HG02885 (cell line): ENCODE results near the gene UFC1.

Experiments used
- ATAC-seq: cut with Tn5 transposase; IDR thresholded peaks from one replicate; pipeline ENCODE4 v1.9.1; 2021; ENCODE audit warnings: mild to moderate bottlenecking; ENCODE audit not compliant: unreplicated experiment, poor library complexity

The UFC1 gene

DNA sequence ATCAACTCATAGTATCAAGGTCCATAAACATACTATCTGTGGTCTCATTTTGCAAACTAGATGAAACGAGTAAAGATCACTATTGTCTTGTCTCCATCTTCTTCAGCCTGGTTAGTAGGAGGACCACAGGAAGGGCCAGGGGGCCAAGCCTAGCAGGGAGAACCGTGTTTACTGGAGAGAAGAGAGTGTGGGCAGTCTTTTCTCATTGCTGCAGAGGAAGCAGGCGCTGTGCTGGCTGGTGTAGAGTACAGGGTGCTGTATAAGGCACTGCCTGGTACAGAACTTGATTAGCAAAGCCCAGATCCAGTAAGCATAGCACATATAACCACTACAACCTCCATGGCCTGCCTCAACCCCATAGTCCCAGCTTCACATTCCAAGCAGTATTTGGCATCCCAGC, 33.5 kb downstream of the UFC1 start:
- ATAC-seq, result no peak

DNA sequence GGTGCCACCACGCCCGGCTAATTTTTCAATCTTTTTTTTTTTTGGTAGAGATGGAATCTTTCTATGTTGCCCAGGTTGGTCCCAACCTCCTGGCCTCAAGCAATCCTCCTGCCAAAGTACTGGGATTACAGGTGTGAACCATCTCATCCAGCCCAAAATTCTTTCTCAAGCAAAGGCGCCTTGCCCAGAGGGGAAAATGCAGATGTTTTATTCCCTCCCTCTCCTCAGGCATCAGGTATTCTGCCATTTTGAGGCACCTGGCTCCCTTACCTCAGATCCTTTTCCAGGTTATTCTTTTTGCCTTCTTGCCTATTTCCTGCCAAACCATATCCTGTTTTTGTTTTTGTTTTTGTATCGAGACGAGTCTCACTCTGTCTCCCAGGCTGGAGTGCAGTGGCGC, 34.6 kb downstream of the UFC1 start:
- ATAC-seq, result no peak

DNA sequence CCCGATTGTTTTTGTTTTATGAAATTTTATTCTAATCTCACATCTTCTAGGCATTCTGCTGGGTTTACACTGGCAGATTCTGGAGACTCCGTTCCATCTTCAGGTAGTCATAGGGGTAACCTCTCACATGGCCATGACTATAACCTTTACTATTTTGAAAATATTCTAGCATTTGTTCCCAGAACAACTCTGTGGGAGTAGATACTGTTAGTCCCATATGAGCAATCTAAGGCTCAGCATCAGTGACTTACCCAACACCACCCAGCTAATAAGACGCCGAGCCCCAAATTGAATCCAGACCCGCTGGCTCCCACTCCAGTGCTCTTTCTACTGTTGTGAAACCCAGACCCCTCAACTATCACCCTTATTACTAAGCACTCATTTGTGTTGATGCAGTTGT, 35.3 kb downstream of the UFC1 start:
- no peak for ATAC-seq

DNA sequence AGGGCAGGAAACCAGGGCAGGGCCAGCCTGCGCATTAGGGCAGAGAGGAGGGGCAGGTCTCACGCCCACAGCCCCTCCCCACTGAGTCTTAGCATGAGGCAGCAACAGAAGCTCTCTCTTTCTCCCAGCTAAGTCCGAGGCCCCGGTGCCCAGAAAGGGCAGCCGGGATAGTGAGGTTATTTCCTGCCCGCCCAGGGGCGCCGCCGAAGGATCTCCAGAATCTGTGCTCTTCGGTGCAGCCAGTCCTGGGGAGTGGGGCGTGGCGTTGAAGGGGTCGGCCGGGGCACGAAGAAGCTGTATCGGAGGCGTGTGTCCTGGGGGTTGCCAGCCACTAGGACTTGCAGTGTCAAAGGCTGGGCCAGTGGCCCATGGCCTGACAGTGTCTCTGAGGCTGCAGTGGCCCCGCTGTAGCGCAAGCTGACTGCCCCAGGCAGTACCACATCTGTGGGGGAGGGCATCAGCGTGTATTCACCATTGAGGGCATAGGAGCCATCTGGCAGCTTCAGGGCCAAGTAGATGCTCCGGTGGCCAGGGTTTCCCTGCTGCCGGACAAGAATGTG, 37.3 kb downstream of the UFC1 start:
- ATAC-seq, result no peak

DNA sequence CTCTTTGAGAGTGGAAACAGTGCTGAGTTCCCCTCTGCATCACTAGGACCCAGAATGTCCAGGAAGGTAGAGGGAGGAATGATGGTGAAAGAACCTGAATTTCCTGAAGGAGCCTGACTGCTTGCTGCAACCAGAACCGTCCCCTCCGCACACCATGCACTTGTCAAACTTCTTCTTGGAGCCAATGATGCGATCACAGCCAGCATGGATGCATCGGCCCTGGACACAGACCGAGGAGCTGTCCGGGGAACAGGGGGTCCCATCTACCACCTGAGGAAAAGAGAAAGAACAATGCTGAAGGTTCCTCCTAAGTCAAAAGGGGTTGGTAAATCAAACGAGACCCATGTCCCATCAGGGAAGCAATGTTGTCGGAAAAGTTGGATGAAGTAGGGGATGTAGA, 38.2 kb downstream of the UFC1 start:
- ATAC-seq, result no peak

DNA sequence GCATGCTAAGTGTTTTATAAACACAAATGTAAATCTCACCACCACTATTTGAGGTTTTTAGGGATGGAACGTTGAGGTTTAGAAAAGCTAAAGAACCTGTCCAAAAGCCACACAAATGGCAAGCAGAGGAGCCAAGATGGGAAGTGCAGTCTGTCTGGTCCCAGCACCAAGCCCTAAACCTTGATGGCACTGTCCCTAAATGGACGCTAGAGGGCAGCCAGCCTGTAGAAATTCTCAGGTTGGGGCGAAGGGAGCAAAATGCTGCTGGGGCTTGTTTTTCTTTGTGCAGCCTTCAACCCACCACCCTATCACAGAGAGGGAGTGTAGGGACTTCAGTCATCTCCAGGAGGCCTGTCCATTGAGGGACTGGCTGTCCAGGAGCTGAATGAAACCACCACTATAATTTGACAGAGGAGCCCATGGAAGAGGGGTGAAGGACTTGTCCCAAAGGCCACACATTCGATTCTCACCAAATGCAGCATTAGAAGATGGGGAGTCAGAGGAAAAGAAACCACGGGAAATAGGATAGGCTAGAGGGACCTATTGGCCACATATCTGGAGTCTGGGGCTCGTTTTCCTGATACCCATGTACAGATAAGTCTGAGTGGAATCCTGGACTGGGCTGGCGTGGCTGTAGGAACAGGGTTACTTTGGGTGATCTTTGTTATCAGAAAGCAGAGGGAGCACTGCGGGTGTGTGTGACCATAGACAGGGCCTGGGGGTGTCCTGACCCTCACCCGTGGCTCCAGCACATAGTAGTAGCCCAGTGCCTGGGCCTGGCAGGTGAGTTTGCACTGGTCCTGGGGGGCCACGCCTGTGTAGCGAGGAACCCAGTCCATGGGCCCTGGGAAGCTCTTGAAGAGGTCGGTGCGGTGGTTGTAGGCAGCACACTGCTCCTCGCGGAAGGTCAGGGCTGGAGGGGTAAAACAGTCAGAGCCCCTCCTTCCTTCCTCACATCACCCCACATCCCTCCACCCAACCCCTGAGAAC, 39.0 kb downstream of the UFC1 start:
- ATAC-seq, result peak; percentile 62

DNA sequence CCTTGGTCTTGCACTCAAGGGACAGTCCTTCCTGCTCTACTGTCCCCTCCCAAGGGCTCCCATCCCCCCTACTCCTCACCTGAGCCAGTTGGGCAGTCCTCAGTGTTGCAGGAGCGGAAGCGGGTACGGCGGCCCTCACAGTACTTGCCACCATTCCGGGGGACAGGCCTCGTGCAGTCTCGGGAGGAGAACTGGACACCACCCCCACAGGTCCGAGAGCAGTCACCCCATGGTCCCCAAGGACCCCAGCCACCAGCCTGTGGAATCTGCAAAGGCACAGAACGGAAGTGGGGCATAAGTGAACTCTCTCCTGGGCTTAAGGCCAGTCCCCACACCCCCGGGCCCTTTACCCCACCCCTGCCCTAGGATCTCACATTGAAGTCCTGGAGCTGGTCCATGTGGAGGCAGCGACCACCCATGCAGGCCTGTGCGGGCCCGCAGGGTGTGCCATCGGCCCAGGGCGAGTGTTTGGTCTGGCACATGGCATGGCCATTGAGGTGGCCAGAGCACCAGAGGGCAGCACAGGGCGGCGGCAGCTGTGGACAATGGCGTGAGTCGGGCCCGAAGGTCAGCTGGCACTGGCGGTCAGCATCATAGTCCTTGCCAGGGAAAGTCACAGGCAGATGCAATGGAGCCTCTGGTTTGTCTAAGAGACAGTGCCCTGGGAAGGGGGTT, 39.9 kb downstream of the UFC1 start:
- no peak for ATAC-seq

DNA sequence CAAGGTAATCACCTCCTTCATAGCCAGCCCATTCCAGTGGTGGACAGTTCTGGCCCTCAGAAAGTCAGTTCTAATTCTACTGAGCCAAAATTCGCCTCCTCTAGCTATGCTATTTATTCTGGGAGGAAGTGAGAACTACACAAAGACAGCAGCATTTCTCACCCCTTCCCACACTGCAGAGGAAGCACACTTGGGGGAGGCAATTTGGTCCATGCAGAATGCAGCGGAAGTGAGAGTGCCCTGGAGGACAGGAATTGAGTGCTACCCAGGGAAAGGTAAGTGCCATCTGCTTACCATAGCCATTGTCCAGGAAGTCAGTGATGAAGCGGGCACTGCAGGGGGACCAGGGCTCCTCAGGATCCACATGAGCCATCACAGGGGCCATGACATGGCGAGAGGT, 41.4 kb downstream of the UFC1 start:
- peak; percentile 57 for ATAC-seq

DNA sequence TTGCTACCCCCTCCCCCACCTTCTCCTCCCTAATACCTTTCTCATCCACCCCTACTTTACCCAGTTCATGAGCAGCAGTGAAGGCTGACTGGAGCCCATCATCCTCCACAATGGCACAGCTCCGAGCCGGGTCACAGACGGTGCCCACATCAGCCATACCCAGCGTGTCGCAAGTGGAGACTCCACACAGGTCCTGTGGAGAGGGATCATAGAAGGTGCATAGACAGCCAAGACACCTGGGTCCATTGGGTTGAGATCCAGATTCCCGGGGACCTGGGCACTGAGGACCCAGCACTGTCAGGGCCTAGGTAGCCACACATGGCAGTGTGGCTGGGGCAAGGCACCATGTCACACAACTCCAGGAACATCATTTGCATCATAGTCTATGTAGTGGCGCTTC, 42.3 kb downstream of the UFC1 start:
- ATAC-seq, result no peak

DNA sequence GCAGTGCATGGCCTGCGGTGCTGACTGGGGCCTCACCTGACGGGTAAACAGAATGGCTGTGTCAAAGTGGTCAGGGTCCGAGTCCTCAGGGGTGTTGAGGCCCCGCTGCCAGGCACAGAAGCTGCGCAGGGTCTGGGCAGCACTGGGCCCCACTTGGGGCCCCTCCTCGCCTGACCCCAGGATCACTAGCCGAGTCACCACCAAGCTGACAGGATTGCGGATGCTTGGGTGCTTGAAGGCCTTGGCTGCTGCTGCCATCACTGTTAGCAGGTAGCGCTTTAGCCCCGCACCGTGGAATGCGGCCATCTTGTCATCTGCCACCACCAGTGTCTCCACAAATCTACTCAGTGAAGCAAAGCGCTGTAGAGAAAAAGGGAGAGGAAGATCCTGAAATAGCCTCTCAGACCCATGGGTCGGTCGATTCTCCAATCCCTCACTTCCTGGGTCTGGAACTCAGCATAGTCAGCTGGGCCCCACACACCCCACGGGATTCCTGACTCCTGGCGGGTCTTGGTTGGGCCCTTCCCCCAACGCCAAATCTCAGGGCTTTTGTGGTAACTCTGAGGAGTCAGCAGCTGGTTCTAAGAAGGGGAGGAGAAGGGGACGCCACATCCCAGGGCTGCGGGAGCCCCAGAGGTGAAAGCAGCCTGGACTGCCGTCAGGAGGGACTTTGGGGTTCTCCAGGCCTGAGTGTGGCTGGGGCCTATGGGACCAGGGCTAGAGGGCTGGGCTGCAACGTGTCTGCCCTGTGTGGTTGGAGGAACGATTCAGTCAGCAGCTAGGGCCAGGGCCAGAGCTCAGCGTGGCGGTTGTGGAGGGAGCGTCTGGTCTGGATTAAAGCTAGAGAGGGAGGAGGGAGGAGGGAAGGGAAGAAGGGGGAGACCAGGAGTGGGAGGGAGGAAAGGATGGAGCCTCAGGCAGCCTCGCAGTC, 43.0 kb downstream of the UFC1 start:
- no peak for ATAC-seq

DNA sequence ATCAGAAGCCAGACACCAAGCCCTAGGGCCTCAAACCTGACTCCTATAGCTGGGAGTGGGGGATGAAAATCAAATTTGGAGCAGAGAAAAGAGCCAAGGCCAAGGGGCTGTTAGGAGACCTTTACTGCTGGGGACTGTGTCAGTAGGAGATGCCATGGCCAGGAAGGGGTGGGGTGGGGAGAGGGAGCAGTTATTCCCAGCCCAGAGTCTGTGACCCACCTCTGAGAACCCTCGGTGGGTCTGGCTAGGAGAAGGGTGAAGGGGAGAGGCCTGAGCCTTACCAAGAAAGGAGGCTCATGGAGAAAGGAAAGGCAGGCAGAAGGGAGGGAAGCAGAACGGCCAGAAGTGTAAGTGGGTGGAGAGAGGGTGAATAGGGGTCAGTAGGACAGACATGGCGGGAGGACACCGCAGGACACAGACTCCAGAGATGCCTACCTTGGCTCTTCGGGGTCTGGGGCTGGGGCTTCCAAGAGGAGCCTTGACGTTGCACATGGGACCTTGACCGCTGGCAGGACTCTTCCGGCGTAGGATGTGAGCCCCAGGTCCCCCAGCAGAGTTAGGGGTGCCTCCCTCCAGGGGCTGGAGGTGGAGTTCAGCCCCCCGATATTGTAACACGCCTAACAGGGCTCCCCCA, 43.9 kb downstream of the UFC1 start:
- ATAC-seq, result no peak

DNA sequence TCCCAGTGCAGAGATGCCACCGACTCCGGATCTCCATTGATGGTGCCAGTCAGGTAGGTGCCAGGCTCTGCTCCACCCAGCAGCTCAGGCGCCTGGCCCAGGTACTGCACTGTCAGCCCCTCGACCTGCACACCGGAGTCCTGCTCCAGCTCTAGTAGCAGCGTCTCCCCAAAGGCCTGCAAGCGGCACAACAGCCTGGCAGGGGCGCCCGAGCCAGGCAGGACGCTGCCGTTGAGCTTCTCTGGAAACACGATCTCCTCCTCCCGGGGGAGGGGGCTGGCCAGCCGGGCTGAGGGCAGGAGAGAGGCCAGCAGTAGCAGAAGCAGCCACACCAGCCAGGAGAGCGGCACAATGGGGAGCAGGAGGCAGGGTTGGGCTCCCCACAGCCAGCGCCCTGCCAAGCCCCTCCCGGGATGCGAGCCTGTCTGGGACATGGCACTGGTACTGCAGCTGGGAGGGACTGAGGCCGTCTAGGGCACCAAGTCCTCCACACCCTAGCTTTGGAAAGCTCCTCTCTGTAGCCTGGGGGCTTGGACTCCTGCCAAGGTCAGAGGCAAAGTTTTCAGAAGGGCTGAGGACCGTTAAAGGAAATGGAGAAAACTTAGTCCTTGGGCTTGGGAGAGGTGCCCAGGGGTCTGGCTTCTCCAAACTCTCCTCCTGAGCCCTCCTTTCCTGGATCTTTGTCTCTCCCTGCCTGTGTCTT, 44.6 kb downstream of the UFC1 start:
- ATAC-seq, result no peak

DNA sequence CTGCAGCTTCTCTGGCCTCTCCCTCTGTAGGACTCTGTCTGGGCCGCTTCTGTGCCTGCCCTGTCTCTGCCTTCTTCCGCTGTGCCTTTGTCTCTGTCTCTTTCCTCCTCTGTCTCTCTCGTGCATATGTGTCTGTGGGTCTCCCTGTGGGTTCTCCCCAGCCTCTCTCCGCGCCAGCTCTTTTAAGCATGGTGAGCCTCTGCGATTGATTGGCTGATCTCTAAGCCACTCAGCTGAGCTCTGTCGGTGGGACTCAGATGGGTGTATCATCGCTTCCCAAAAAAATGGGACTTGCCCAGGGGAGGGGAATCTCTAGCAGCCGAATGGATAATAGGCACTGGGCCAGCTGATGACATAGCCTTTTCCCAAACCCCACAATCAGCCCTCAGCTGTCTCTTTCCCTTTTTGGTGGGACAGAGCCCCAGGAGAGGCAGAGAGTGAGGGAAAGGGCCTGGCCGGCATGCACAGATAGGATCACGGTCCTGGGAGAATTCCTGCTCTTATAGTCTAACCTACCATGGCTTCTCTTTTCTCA, 45.2 kb downstream of the UFC1 start, which contains the start of gene ADAMTS4:
ADAMTS4 (minus strand) TSS at position 158 of the 535 bp plus-strand sequence. CDS start 427 bp downstream, outside the sequence.
- no peak for ATAC-seq

DNA sequence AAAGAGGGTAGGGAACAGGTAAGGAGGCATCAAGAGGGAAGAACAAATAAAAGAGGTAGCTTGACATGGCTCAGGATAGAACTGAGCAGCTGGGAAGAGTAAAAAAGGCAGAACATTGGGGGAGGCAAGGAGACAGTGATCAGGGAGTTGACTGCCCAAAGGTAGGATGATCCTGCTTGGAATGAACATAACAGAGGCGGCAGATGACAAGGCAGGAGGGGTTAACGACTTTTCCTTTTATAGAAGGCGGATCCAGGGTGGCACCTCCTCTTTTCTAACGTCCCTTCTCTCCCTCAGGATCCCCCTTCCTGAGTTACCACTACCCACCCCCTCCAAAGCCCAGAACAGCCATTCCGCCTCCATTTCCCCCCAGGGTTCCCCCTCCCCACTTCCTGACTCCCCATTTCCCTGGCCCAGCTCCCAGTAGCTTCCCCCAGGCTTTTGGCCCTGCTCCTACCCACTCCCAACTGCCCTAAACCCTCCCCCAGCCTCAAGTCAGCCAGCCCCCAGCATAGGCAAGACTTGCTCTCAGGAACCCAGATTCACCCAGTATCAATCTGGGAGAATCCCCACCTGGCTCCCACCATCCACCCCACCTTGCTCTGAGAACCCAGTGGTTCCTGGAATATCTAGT, 45.8 kb downstream of the UFC1 start:
- ATAC-seq, result no peak

DNA sequence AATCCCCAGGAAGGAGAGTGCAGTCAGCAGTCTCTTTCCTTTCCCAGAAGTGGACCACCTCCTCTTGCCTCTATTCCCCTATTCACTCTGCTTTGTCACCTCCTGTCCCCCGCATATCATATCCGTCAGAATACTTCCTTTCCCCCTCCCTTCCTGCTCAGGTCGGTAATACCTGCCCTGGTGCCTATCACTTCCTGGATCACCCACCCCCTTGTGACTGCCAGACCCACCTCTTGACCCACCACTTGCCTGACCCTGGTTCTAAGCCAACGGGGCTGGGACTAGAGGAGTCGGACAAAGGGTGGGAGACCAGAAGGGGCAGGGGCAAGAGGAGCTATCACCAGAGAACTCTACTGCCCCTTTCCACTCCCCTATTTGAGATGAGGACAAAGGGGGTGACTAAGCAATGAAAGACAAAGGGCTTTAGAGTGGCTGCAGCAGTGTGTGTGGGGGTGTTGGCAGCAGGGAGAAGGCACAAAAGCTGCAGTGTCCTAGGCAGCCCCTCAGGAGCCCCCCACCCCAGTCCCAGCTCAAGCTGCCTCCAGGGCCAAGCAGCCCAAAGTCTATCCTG, 46.7 kb downstream of the UFC1 start:
- no peak for ATAC-seq

DNA sequence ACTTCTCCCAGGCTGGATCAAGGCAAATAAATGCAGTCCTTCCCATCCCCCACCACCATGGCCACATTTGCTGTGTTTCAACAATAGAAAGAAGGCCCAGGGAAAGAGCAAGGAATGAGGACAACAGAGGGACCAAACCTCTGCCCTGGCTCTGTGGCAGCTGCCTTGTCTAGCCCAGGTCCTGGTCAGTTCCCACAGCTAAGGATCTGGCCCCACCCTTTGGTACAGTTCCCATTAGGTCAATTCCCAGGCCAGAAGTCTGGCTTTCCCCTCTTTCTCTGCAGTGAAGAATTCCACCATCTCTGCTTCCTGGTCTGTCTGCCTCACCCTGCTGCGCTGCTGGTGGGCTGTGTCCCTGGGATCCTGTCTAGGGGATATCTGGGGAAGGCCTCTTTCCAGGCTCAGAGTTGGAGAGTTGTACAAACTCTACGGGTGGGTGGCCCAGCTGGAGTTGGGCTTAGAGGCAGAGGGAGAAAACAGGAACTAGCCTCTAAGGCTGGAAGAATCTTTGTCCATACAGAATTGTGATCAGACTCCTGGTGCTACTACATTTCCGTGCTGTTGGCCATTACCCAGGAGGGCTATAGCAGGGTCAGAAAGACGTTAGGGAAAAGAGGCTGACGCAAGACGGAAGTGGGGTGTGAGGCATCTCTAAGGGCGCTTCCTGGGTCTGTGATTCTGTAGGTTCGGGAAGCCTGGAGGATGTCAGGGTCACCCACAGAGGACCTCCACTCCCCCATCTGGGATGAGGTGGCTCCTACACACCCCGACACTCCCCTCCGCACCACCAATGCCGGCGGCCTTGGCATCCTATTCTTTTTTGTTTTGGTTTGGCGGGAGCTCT, 47.4 kb downstream of the UFC1 start:
- no peak for ATAC-seq
